Astrocyte of the spinal cord (primary cell): ENCODE results near the gene ASPG.

Experiments used
- DNase-seq: peaks from one replicate; pipeline ENCODE4 v3.0.0; 2011; ENCODE audit warnings: low read depth, low spot score
- H3K4me3 ChIP-seq: 2 replicates; pipeline ENCODE4 v1.5.1; 2011; ENCODE audit warnings: low read depth, mild to moderate bottlenecking, low read length, moderate library complexity
- in situ Hi-C: cut with HindIII; loops from 2 replicates; pipeline ENCODE4 v1.10.0; 2017; ENCODE audit warnings: low sequenced_read_pairs
- TF ChIP-seq, protein P1 (sequence below): IDR thresholded peaks from 2 replicates; pipeline ENCODE4 v1.5.1; 2012; ENCODE audit warnings: low read depth, mild to moderate bottlenecking, low read length, inconsistent platforms

Gene ASPG

DNA sequence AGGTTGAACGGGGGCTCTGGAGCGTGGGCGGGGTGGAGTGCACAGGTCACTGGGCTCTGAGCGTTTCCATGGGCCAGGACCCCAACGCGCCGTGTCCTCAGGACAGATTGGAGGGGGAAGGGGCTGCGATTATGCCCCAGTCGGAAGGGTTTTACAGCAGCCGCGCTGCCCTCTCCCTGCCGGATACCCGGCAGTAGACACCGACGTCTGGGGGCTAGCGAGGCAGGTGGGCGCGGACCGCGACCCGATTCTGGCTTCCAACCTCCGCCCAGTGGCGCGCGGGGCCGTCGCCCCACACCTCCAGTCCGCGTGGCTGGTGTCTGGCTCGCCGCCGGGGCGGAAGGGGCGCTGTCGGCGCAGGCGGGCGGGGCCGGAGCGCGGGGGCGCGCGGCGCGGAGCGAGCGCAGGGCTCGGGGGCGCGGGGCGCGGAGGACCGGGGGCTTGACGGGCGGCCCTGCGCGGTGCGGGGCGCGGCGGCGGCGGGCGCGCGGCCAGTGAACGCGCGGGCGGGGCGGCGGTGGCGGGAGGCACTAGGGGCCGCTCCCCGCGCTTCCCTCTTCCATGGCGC is 50.5 kb downstream of the ASPG start:
- in situ Hi-C loops, result no loop called here
- H3K4me3 ChIP-seq, result no peak overlapping the region
- no peak for DNase-seq
- TF ChIP-seq, protein P1, sequence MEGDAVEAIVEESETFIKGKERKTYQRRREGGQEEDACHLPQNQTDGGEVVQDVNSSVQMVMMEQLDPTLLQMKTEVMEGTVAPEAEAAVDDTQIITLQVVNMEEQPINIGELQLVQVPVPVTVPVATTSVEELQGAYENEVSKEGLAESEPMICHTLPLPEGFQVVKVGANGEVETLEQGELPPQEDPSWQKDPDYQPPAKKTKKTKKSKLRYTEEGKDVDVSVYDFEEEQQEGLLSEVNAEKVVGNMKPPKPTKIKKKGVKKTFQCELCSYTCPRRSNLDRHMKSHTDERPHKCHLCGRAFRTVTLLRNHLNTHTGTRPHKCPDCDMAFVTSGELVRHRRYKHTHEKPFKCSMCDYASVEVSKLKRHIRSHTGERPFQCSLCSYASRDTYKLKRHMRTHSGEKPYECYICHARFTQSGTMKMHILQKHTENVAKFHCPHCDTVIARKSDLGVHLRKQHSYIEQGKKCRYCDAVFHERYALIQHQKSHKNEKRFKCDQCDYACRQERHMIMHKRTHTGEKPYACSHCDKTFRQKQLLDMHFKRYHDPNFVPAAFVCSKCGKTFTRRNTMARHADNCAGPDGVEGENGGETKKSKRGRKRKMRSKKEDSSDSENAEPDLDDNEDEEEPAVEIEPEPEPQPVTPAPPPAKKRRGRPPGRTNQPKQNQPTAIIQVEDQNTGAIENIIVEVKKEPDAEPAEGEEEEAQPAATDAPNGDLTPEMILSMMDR, result no peak

DNA sequence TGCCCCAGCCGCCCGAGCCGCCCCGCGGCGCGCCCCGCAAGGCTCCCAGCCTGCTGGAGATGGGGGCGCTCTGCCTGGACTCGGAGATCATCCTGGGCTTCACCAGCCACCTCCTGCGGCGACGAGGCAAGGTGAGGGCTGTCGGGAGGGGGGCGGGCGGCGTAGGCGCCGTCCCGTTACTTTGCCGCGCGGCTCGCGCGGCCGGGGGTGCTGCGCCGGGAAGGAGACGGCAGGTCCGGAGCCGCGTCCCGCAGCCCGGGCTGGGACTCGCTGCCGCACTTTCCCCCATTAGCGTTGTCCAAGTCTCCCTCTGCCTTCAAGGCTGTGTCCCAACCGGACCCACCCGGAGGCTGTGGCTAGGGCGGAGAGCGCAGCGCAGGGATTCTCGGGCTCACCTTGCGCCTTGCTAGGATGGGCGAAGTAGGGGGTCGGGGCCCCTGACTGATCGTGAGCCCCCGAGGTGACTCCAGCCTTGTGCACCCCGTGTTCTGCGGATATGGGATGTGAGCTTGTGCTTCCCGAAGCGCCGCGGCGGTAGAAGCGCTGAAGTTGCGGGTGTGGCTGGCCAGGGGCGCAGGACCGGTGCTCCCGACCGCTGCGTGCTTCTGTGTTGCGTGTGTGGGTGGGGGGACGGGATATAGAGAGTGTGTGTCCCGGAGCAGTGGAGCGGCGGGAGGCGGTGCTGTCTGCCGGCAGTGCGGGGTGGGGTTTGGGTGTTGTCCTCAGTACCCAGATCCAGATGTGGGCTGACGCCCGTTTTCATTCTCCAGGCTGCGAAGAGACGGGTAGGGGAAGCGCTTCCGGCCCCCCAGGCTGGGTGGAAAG is 51.2 kb downstream of the ASPG start:
- in situ Hi-C loops, result no loop called here
- DNase-seq, result no peak
- no peak overlapping the region for H3K4me3 ChIP-seq
- TF ChIP-seq, protein P1, result no peak

DNA sequence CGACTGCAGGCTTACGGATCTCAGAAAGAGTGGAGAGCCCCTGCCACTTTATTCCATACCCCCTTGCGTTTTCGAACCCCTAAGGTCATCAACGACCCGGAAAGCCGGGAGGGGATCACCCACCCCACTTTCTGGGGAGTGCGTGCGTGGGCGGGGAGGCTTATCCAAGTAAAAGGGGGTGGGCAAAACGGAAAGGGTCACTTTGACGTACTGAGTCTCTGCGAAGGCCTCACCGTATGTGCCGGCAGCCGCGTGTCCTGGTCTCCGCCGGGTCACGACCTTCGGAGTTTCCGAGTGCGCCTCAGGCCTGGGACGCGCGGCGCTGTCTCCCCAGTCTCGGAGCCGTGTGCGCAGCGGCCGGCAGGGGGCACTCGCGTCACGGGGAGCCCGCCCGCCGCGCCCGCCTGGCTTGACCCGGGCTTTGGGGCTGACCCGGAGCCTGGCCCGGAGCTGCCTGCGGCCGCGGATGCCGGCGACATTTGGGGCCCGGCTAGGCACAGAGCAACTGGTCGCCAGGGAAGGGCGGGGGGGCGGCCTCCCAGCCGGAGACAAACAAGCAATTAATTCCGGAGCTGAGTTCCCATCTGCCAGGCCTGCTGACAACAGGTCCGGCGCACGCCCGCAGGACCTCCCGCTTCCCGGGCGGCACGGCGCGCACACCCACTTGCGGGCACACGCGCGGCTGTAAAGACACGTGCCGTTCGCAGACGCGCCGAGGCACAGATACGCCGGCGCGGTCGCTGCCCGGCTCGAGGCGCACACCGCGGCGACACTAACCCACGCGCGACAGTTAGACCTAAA is 52.0 kb downstream of the ASPG start:
- DNase-seq, result no peak
- no peak overlapping the region for H3K4me3 ChIP-seq
- TF ChIP-seq, protein P1, result peak; percentile 60
- in situ Hi-C loops, result no loop called here

DNA sequence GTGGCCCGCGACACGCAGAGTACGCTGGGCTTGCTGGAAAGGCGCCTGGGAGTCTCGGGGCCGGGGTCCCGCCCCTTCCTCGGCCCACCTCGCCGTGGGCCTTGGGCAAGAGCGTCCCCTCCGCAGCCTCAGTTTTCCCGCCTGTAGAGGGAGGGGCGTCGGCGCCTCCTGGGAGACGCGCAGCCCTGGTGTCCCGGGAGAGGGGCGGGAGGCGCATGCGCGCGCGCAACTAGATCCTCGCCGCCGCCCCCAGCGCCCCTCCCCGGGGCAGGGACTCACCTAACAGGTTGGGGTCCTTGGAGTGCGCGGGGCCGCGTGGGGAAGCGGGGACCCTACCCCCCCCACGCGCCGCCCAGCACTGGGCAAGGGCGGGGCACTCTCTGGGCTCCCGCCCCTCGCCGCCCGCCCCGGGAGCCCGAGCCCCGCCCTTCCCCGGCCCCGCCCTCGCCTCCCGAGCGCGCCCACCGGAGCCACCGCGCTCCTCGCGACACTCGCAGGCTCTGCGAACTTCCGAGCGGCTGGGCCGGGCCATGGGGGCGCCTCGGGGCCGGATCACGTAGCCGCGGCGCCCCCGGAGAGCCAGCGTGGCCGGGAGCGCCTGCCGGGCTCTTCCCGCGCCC is 52.7 kb downstream of the ASPG start, which contains the start of gene KIF26A:
KIF26A (plus strand) TSS at position 490 of the 620 bp plus-strand sequence. CDS start 136 bp downstream, outside the sequence.
- no peak for DNase-seq
- H3K4me3 ChIP-seq, result peak within 1 kb of the TSS; percentile 5
- TF ChIP-seq, protein P1, result no peak
- in situ Hi-C loops, result no loop called here

DNA sequence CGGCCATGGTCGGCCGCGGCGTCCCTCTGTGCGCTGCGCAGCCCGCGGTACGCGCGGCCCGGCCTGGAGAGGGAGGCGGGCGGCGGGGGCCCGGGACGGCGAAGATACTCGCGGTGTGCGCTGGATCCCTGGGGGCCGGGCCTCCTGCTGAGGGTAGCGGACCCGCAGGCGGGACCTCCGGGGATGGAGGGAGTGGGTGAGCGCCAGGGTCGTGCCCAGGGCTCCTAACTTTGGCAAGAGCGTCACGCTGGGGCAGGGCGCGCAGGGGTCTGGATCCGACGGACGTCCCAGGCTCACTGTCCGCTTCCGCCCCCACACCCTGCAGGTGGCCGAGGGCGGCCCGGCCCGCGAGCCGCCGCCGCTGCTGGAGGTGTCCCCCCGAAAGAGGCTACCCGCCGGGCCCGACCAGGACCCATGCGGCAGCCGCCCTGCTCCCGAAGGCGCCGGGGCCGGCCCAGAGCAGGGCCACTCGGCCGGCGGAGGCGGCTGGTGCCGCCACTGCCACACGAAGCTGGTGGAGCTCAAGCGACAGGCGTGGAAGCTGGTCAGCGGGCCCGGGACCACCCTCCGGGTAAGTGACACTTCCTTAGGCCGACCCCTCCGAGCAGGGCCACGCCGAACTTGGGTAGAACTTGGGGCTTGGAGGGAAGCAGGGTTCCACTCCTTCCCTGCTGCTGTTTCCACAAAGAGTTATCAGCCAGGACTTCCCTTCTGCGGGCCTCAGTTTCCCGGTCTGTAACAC is 53.4 kb downstream of the ASPG start:
- H3K4me3 ChIP-seq, result peak overlapping the region; percentile 5
- TF ChIP-seq, protein P1, result no peak
- in situ Hi-C loops, result no loop called here
- no peak for DNase-seq
